ENCODE data around the gene ALDH4A1.

DNA sequence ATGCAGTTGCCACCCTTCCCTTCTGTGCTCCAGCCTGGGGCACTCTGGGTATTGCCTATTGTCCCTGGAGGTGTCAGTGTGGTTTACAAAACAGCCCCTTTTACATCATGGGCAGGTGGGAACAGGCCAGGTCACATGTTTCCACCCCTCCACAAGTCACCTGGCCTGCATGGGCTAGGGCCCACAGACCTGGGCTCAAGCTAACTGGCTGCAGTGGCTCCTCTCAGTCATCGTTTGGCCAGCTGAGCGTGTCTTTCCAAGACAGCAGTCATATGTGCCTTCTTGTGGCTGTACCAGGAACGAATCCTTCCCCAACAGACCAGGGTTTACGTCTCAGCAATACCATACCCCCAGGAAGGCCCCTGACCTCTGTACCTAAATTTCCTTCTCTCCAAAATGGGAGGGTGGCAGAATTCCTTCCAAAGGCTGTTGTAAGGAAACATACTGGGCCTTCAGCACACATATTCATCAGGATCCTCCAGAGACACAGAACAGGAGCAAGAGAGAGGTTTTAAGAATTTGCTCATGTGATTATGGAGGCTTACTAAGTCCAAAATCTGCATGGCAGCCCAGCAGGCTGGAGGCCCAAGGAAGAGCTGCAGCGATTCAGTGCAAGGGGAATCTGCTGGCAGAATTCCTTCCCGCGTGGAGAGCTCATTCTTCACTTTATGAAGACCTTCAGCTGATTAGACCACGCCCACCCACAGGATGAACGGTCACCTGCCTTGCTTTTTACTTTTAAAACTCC, 32.3 kb downstream of the ALDH4A1 start:
- TF ChIP-seq FOXM1 (IDR thresholded peaks at IDR 0.05; ENCODE audit: borderline replicate concordance, low read depth) (no peak), RAD21 (IDR thresholded peaks at IDR 0.05; ENCODE audit: low read depth) (no peak), CREB1 (IDR thresholded peaks at IDR 0.05; ENCODE audit: low read depth) (no peak), TAF1 (IDR thresholded peaks at IDR 0.05; ENCODE audit: low read depth) (no peak), TCF12 (IDR thresholded peaks at IDR 0.05; ENCODE audit: low read depth) (no peak), NFIC (IDR thresholded peaks at IDR 0.05) (no peak), YY1 (IDR thresholded peaks at IDR 0.05; ENCODE audit: low read depth) (no peak)
- TF ChIP-seq, protein P1, sequence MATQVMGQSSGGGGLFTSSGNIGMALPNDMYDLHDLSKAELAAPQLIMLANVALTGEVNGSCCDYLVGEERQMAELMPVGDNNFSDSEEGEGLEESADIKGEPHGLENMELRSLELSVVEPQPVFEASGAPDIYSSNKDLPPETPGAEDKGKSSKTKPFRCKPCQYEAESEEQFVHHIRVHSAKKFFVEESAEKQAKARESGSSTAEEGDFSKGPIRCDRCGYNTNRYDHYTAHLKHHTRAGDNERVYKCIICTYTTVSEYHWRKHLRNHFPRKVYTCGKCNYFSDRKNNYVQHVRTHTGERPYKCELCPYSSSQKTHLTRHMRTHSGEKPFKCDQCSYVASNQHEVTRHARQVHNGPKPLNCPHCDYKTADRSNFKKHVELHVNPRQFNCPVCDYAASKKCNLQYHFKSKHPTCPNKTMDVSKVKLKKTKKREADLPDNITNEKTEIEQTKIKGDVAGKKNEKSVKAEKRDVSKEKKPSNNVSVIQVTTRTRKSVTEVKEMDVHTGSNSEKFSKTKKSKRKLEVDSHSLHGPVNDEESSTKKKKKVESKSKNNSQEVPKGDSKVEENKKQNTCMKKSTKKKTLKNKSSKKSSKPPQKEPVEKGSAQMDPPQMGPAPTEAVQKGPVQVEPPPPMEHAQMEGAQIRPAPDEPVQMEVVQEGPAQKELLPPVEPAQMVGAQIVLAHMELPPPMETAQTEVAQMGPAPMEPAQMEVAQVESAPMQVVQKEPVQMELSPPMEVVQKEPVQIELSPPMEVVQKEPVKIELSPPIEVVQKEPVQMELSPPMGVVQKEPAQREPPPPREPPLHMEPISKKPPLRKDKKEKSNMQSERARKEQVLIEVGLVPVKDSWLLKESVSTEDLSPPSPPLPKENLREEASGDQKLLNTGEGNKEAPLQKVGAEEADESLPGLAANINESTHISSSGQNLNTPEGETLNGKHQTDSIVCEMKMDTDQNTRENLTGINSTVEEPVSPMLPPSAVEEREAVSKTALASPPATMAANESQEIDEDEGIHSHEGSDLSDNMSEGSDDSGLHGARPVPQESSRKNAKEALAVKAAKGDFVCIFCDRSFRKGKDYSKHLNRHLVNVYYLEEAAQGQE (IDR thresholded peaks at IDR 0.05; ENCODE audit: low read depth): no peak
- TF ChIP-seq, protein P2, sequence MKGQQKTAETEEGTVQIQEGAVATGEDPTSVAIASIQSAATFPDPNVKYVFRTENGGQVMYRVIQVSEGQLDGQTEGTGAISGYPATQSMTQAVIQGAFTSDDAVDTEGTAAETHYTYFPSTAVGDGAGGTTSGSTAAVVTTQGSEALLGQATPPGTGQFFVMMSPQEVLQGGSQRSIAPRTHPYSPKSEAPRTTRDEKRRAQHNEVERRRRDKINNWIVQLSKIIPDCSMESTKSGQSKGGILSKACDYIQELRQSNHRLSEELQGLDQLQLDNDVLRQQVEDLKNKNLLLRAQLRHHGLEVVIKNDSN (IDR thresholded peaks at IDR 0.05): no peak
